Activated effector memory CD4-positive, alpha-beta T cell treated with anti-CD3 and anti-CD28 coated beads, Interleukin-2, amount 50 U/mL, for 16 hours (primary cell): Measurements from ENCODE around the gene TRPV2.
"Not testable (repeated sequence)": the region's sequence is repeated elsewhere in the genome, so short reads cannot be mapped to it uniquely, and the experiment has no call there.

ENCODE experiments used
- DNase-seq: peaks from one replicate; pipeline ENCODE4 v3.0.0-alpha.2; 2020

TRPV2 gene, protein sequence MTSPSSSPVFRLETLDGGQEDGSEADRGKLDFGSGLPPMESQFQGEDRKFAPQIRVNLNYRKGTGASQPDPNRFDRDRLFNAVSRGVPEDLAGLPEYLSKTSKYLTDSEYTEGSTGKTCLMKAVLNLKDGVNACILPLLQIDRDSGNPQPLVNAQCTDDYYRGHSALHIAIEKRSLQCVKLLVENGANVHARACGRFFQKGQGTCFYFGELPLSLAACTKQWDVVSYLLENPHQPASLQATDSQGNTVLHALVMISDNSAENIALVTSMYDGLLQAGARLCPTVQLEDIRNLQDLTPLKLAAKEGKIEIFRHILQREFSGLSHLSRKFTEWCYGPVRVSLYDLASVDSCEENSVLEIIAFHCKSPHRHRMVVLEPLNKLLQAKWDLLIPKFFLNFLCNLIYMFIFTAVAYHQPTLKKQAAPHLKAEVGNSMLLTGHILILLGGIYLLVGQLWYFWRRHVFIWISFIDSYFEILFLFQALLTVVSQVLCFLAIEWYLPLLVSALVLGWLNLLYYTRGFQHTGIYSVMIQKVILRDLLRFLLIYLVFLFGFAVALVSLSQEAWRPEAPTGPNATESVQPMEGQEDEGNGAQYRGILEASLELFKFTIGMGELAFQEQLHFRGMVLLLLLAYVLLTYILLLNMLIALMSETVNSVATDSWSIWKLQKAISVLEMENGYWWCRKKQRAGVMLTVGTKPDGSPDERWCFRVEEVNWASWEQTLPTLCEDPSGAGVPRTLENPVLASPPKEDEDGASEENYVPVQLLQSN

GRCh38 chr17:16415031-16415924, at the start of gene TRPV2:
Gene TRPV2, plus strand, starts transcription at chr17:16415571. Its CDS starts 2,098 bp downstream, at chr17:16417669.
- peak; percentile 79 for DNase-seq

- no peak for DNase-seq
Observed at GRCh38 chr17:16371742-16372141, 43.6 kb upstream of the TRPV2 start.

DNA sequence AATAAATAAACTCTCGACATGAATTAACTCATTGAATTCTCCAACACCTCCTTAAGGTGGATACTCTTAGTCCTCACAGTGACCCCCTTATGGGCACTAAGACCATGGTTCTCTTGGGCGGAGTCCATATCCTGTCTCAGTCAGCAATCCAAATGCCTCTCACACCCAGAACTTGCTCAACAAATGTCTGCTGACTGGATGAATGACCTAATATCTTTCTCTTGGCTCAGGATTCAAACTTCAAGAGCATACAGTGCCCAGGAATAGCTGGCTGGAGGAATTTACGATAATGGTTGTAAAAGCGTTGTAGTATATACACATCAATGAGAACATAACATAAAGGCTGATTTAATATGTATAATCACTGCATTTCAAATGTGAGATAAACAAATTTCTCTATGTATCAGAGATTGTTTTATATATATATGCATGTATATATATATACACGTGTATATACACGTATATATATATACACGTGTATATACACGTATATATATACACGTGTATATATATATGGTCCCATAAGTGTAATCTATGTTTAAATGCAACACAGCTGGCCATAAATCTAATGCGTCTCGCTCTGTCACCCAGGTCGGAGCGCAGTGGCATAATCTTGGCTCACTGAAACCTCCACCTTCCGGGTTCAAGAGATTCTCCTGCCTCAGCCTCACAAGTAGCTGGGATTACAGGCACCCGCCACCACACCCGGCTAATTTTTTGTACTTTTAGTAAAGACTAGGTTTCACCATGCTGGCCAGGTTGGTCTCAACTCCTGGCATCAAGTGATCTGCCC, 41.0 kb upstream of the TRPV2 start:
- DNase-seq, result no peak

GRCh38 chr17:16377941-16378341, 37.4 kb upstream of the TRPV2 start:
- DNase-seq, result no peak

- DNase-seq, result no peak
Observed at GRCh38 chr17:16378636-16379282, 36.6 kb upstream of the TRPV2 start.

- peak; percentile 61 for DNase-seq
Observed at GRCh38 chr17:16379654-16380053, 35.7 kb upstream of the TRPV2 start.

DNA sequence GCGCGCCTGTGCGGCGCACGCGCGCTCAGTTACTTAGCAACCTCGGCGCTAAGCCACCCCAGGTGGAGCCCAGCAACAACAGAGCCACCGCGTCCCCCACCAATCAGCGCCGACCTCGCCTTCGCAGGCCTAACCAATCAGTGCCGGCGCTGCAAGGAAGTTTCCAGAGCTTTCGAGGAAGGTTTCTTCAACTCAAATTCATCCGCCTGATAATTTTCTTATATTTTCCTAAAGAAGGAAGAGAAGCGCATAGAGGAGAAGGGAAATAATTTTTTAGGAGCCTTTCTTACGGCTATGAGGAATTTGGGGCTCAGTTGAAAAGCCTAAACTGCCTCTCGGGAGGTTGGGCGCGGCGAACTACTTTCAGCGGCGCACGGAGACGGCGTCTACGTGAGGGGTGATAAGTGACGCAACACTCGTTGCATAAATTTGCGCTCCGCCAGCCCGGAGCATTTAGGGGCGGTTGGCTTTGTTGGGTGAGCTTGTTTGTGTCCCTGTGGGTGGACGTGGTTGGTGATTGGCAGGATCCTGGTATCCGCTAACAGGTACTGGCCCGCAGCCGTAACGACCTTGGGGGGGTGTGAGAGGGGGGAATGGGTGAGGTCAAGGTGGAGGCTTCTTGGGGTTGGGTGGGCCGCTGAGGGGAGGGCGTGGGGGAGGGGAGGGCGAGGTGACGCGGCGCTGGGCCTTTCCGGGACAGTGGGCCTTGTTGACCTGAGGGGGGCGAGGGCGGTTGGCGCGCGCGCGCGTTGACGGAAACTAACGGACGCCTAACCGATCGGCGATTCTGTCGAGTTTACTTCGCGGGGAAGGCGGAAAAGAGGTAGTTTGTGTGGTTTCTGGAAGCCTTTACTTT, 34.5 kb upstream of the TRPV2 start, which contains the start of gene UBB:
TSS of gene UBB (plus strand) at position 452 of the 856 bp plus-strand sequence. CDS start 817 bp downstream, outside the sequence.
- peak; percentile 98 for DNase-seq

DNA sequence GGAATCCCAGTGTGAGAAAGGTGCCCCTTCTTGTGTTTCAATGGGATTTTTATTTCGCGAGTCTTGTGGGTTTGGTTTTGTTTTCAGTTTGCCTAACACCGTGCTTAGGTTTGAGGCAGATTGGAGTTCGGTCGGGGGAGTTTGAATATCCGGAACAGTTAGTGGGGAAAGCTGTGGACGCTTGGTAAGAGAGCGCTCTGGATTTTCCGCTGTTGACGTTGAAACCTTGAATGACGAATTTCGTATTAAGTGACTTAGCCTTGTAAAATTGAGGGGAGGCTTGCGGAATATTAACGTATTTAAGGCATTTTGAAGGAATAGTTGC, 33.9 kb upstream of the TRPV2 start:
- DNase-seq, result no peak

DNA sequence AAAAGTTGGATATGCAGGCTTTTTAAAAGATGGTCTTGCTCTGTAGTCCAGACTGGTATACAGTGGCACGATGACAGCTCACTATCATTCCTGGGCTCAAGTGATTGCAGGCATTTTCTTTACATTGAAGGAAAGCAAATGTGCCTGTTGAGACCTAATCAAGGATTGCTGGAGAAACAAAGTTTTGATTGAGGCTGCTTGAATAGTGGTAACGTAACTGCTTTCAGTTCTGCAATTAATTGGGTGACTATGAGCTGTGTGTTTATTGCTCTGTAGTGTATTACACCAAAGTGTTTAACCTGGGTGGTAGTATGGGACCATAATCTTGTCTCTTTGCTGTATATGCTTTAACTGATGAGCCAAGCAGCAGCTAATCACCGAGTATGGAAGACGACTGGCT, 32.2 kb upstream of the TRPV2 start:
- no peak for DNase-seq

- no peak for DNase-seq
Observed at GRCh38 chr17:16383772-16384287, 31.5 kb upstream of the TRPV2 start.

DNA sequence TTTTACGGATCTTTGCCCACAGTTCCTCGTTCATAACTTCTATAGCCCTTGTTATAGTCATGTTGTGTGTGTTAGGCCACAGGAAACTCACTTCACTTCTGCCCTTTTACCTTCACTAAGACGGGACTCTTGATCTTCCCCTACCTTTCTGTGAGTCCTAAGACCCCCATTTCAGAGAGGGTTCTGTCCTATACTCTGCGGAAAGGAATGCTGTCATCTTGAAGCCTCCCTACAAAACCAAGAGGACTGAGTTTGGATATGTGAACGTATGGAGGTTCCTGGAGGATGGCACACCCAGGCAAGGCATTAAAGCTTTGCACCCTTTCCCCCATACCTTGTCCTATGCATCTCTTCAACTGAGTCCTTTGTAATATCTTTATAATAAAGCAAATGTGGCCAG, 30.8 kb upstream of the TRPV2 start:
- no peak for DNase-seq

DNA sequence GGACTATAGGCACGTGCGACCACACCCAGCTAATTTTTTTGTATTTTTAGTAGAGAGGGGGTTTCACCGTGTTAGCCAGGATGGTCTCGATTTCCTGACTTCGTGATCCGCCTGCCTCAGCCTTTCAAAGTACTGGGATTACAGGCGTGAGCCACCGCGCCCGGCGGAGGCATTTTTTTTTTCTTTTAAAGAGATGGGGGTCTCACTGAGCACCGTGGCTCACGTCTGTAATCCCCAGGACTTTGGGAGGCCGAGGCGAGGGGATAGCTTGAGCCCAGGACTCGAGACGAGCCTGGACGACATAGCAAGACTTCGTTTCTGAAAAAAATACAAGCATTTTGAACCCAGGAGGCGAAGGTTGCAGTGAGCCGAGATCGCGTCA, 29.3 kb upstream of the TRPV2 start:
- not testable (repeated sequence) for DNase-seq

- DNase-seq, result no peak
Observed at GRCh38 chr17:16391451-16391850, 23.9 kb upstream of the TRPV2 start.

GRCh38 chr17:16392491-16392890, 22.9 kb upstream of the TRPV2 start:
- DNase-seq, result not testable (repeated sequence)

DNA sequence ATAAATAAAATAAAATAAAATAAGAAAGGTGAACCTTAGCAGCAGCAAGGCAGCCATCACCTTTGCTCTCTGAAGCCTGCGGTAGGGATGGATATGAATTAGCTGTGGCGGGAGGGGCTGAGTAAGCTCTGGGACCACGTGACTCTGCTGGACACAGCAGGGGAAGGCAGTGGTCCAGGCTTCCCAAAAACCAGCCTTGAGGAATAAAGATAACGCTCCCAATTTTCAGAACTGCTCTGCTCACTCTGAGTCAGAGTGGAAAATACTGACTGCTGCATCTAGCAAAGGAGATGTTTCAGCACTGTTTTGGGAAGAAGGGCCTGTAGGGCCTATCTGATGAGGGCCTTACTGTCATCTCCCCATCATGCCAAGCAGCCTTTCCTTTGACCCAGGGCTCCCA, 19.5 kb upstream of the TRPV2 start:
- not testable (repeated sequence) for DNase-seq

- DNase-seq, result not testable (repeated sequence)
Observed at GRCh38 chr17:16396693-16397092, 18.7 kb upstream of the TRPV2 start.

- DNase-seq, result peak; percentile 62
Observed at GRCh38 chr17:16398270-16399267, 16.8 kb upstream of the TRPV2 start.

DNA sequence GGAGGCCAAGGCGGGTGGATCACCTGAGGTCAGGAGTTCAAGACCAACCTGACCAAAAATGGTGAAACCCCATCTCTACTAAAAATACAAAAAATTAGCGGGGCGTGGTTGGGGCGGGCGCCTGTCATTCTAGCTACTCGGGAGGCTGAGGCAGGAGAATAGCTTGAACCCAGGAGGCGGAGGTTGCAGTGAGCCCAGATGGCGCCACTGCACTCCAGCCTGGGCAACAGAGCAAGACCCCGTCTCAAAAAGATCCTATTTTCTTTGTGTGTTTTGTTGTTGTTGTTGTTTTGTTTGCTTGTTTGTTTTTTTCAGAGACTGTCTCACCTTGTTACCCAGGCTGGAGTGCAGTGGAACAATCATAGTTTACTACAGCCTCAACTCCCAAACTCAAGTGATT, 11.5 kb upstream of the TRPV2 start:
- not testable (repeated sequence) for DNase-seq
